Mesothelial cell of epicardium (in vitro differentiated cells): ENCODE measurements around the gene GPC6. TPM values are rescaled to one million over a fixed set of nuclear protein-coding genes. Genes with fewer than 3 reads are reported as not detected.

Experiments used
- DNase-seq, 2 experiments: peaks; one replicate each; pipeline ENCODE4 v3.0.0; 2021; ENCODE audit warnings: low spot score in 2 of 2; ENCODE audit not compliant: unreplicated experiment in 2 of 2
- H3K27ac Mint-ChIP-seq: 2 replicates; pipeline ENCODE4 v1.8.0; 2021; ENCODE audit warnings: mixed read lengths
- H3K27me3 Mint-ChIP-seq: 2 replicates; pipeline ENCODE4 v1.8.0; 2021; ENCODE audit warnings: low read depth, mixed read lengths
- H3K36me3 Mint-ChIP-seq: 2 replicates; pipeline ENCODE4 v1.8.0; 2021; ENCODE audit warnings: mixed read lengths
- H3K4me1 Mint-ChIP-seq: 2 replicates; pipeline ENCODE4 v1.8.0; 2021; ENCODE audit warnings: mixed read lengths
- H3K4me3 Mint-ChIP-seq: 2 replicates; pipeline ENCODE4 v1.8.0; 2021; ENCODE audit warnings: mild to moderate bottlenecking, moderate library complexity, mixed read lengths
- H3K9me3 Mint-ChIP-seq: 2 replicates; pipeline ENCODE4 v1.8.0; 2021; ENCODE audit warnings: mixed read lengths
- CTCF ChIP-seq: fragments of 200-600 bp; sonication (generic); IDR thresholded peaks from one replicate; pipeline ENCODE4 v1.5.0; 2021; ENCODE audit warnings: antibody characterized with exemption; ENCODE audit not compliant: unreplicated experiment
- total RNA-seq: library from RNA; stranded (reverse); gene quantifications from 3 replicates; pipeline ENCODE4 v1.2.1, GENCODE V29; 2021

GPC6 gene
- total RNA-seq, 1 donor from 2014 or later: 112 TPM

- H3K9me3 Mint-ChIP-seq: peaks cover 4% of the 10 kb centered on the region
- H3K27me3 Mint-ChIP-seq: no peaks in the 10 kb centered on the region
- peaks cover 20% of the 10 kb centered on the region for H3K4me1 Mint-ChIP-seq
- TF ChIP-seq CTCF: no peak
- no peak for DNase-seq
- no peak overlapping the region for H3K4me3 Mint-ChIP-seq
- H3K36me3 Mint-ChIP-seq: no peaks in the 10 kb centered on the region
- H3K27ac Mint-ChIP-seq: no peak overlapping the region
Observed at GRCh38 chr13:93262729-93263345, 36.2 kb downstream of the GPC6 start.

GRCh38 chr13:93264876-93265275 is 38.3 kb downstream of the GPC6 start:
- H3K36me3 Mint-ChIP-seq: peaks cover 1% of the 10 kb centered on the region
- no peak overlapping the region for H3K4me3 Mint-ChIP-seq
- H3K4me1 Mint-ChIP-seq: peaks cover 27% of the 10 kb centered on the region
- DNase-seq: no peak
- no peaks in the 10 kb centered on the region for H3K27me3 Mint-ChIP-seq
- TF ChIP-seq CTCF: no peak
- peaks cover 4% of the 10 kb centered on the region for H3K9me3 Mint-ChIP-seq
- no peak overlapping the region for H3K27ac Mint-ChIP-seq

- Mint-ChIP-seq H3K27me3 (no peaks in the 10 kb centered on the region), H3K27ac (no peak overlapping the region), H3K9me3 (peaks cover 4% of the 10 kb centered on the region), H3K4me3 (no peak overlapping the region), H3K36me3 (peaks cover 1% of the 10 kb centered on the region), H3K4me1 (peaks cover 28% of the 10 kb centered on the region)
- no peak for TF ChIP-seq CTCF
- no peak for DNase-seq
Observed at GRCh38 chr13:93265800-93266199, 39.2 kb downstream of the GPC6 start.

- peaks cover 4% of the 10 kb centered on the region for H3K9me3 Mint-ChIP-seq
- no peak overlapping the region for H3K27ac Mint-ChIP-seq
- peaks cover 1% of the 10 kb centered on the region for H3K36me3 Mint-ChIP-seq
- no peaks in the 10 kb centered on the region for H3K27me3 Mint-ChIP-seq
- no peak for DNase-seq
- no peak for TF ChIP-seq CTCF
- peaks cover 29% of the 10 kb centered on the region for H3K4me1 Mint-ChIP-seq
- H3K4me3 Mint-ChIP-seq: no peak overlapping the region
Observed at GRCh38 chr13:93266681-93267080, 40.1 kb downstream of the GPC6 start.

GRCh38 chr13:93268327-93269028 is 41.9 kb downstream of the GPC6 start:
- H3K4me3 Mint-ChIP-seq: no peak overlapping the region
- no peaks in the 10 kb centered on the region for H3K9me3 Mint-ChIP-seq
- no peaks in the 10 kb centered on the region for H3K27me3 Mint-ChIP-seq
- H3K27ac Mint-ChIP-seq: no peak overlapping the region
- peaks cover 1% of the 10 kb centered on the region for H3K36me3 Mint-ChIP-seq
- no peak for TF ChIP-seq CTCF
- peaks cover 26% of the 10 kb centered on the region for H3K4me1 Mint-ChIP-seq
- no peak for DNase-seq
